Esophagus squamous epithelium (tissue), 4 donors: Measurements from ENCODE around the gene AVL9.
"Not testable (repeated sequence)": the region's sequence is repeated elsewhere in the genome, so short reads cannot be mapped to it uniquely, and the experiment has no call there.

ENCODE experiments used
- POLR2A ChIP-seq, 4 donors: fragments of 450-650 bp; IDR thresholded peaks; one replicate each; pipeline ENCODE4 v1.6.1; 2017; ENCODE audit warnings: antibody characterized with exemption in 4 of 4, mild to moderate bottlenecking in 4 of 4, moderate library complexity in 3 of 4
- TF ChIP-seq, protein P1 (sequence below), 6 experiments: fragments of 450-650 bp in 4 of 6; fragments of 200-600 bp in 2 of 6; sonication (generic) in 2 of 6; IDR thresholded peaks; one replicate each; pipeline ENCODE4 v1.5.1; 2016 to 2019; ENCODE audit warnings: antibody characterized with exemption in 6 of 6, mild to moderate bottlenecking in 4 of 6, moderate library complexity in 4 of 6

DNA sequence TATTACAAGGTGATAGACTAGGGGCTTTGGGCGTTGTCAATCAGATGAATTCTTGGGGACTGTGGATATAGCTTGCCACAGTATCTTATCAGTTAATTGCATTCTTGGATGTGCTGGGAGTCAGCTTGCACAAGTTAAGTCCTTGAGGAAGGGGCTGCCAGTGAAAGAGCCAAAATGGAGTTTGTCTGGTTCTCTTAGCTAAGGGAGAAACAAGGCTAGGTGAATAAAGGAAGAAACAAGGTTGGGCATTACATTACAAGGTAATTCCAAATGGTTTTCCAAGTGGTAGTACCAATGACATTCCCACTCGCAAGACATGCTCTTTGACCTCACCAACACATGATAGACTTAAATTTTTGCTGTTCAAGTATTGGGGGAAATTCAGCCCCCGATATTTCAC is 108.2 kb downstream of the AVL9 start:
- TF ChIP-seq, protein P1, sequence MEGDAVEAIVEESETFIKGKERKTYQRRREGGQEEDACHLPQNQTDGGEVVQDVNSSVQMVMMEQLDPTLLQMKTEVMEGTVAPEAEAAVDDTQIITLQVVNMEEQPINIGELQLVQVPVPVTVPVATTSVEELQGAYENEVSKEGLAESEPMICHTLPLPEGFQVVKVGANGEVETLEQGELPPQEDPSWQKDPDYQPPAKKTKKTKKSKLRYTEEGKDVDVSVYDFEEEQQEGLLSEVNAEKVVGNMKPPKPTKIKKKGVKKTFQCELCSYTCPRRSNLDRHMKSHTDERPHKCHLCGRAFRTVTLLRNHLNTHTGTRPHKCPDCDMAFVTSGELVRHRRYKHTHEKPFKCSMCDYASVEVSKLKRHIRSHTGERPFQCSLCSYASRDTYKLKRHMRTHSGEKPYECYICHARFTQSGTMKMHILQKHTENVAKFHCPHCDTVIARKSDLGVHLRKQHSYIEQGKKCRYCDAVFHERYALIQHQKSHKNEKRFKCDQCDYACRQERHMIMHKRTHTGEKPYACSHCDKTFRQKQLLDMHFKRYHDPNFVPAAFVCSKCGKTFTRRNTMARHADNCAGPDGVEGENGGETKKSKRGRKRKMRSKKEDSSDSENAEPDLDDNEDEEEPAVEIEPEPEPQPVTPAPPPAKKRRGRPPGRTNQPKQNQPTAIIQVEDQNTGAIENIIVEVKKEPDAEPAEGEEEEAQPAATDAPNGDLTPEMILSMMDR (IDR thresholded peaks at IDR 0.05), result not testable (repeated sequence)
- TF ChIP-seq POLR2A (IDR thresholded peaks at IDR 0.05), result not testable (repeated sequence)
